ENCODE data around the gene MAN2B2.

Gene MAN2B2

DNA sequence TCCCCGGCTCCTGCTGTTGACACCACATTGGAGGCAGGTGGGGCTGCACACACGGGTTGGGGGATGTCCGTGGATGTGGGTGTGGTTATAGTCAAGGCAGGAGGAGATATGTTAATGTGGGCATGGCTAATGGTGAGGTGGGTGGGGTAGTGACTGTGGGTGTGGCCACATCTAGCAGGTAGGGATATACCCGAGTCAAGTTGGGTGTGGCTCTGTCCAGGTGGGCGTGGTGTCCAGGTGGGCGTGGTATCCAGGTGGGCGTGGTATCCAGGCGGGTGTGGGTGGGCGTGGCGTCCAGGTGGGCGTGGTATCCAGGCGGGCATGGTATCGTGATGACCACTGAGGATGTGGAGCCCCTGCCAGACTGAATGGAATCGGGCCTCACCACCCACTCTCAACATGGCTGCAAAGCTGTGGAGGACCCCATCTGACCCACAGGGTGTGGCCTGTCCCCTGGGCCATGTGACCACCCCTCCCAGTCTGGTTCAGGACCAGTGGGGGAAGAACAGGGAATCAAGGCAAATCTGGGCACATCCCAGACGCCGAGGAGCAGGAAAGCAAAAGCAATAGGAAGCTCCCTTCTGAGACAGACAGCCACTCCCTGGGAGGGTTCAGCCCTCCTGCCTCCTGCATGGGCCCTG is 21.0 kb downstream of the MAN2B2 start:
- DNase-seq (ENCODE audit: low read depth): no peak

DNA sequence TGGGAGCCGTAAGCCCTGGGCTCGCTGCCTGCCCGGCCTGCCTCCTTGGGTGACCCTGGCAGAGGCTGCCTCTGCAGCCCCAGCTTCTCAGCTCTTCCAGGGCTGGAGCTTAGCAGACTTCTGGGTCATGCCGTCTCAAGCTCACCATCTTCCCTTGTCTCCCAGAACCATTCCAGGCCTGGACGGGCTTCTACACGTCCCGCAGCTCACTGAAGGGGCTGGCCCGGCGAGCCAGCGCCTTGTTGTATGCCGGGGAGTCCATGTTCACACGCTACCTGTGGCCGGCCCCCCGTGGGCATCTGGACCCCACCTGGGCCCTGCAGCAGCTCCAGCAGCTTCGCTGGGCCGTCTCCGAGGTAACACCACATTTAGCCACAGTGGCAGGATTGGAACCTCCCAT is 22.0 kb downstream of the MAN2B2 start:
- no peak for DNase-seq (ENCODE audit: low read depth)

DNA sequence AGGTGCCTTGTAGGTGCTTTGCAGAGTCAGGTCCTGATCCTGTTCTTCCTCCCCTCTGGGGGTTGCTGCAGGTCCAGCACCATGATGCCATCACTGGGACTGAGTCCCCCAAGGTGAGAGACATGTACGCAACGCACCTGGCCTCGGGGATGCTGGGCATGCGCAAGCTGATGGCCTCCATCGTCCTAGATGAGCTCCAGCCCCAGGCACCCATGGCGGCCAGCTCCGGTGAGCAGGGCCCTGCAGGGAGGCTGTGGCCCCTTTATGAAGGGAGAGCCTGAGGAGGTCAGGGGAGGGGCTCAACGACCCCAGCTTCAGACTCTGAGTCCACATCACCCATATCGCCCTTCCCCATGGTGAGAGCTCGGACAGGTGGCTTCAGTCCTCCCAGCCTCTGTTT is 23.1 kb downstream of the MAN2B2 start:
- DNase-seq (ENCODE audit: low read depth): no peak

DNA sequence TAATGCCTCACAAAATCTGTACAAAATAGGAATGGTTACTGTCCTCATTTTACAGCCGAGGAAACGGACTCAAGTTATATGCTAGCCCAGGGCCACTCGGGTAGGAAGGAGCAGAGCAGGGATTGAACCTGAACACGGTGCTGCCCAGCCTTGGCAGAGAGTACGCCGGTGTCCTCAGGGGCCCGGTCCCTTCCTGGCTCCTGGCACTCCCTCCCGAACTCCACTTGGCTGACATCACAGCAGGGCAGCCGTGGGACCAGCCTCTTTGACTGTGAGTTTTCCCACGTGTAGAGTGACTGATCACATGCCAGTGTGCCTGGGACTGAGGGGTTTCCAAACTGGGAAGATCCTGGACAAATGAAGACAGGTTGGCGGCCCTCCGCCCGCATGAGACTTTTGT is 23.7 kb downstream of the MAN2B2 start:
- no peak for DNase-seq (ENCODE audit: low read depth)

DNA sequence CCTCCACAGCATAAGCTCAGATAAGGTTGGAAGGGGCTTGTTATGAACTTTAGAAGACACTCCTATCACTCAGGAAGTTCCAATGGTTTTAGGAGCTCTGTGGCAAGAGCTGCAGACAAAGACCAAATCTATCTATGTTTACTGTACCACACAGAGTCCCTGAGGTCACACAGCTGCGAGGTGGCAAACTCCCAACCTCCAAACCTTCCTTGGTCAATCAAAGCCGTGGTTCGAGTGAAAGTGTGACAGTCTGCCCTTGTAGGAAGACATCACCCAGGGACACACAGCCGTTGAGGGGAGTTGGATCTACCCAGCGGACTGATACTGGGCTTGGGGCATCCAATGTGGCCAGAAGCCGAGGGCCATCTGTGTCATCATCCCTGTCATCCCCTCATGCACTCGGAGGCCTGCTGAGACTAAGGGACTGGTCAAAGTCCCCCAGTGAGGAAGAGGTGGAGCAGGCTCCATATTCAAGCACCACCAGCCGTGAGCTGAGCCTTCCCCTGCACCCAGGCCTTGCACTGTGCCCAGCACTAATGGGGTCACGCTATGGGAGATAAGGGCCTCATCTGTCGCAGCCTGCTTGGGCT is 26.8 kb downstream of the MAN2B2 start:
- DNase-seq (ENCODE audit: low read depth): no peak

DNA sequence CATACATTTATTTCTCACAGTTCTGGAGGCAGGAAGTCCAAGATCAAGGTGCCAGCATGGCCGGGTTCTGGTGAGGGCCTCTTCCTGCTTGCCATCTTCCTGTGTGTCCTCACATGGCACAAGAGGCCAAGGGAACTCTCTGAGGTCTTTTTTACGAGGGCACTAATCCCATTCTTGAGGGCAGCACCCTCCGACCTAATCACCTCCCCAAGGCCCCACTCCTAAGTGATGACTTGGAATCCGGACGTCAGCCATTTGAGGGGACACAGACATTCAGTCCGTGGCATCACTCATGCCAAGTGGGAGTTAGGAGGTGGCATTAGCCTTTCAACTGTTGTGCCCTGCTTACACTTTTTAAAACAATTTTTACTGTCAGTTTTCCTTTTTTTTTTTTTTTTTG is 27.3 kb downstream of the MAN2B2 start:
- no peak for DNase-seq (ENCODE audit: low read depth)

GRCh38 chr4:6603128-6603527 is 28.1 kb downstream of the MAN2B2 start:
- DNase-seq (ENCODE audit: low read depth): no peak

- DNase-seq (ENCODE audit: low read depth): no peak
These were observed 30.1 kb downstream of the MAN2B2 start for GRCh38 chr4:6605114-6605513.

DNA sequence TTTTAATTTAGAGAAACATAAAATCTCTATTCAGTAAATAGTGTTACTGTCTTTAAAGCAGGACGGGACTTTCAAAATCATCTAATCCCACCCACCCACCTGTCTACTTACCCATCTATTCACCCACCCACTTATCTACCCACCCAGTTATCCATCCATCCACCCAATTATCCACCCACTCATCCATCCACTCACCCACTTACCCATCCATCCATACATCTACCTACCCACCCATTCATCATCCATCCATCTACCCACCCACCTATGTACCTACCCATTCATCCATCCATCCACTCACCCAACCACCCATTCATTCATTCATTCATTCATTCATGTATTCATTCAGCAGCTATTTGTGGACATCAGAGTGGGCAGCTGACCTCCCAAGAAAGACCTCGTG is 30.6 kb downstream of the MAN2B2 start:
- DNase-seq (ENCODE audit: low read depth): no peak

DNA sequence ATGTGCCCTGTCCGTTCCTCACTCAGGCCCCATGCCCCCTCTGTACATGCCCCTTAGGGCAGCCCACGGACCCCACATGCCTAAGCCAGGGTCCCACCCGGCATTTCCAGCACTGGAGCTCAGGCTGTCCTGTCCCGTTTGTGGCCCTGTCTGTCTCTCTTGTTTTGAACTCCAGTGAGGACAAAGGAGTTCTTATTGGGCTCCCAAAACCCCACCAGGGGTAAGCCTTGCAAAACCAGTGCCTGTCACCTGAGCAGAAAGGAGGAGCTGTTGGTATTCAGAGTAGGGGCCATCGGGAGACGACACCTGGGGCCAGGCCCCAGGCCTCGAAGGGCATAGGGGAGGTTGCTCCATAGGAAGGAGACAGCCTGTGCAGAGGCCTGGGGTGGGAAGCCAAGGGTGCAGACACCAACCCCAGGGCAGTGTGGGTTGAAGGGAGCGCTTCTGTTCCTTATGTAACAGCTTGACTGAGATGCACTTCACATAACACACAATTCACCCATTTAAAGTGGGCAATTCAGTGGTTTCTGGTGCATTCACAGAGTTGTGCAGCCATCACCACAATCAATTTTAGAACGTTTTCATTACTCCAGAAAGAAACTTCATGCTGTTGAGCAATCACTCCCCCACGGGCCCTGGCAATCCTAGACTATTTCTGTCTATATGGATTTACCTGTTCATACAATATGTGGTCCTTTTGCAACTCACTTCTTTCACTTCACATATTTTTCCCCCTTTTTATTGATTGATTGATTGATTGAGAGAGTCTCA is 31.7 kb downstream of the MAN2B2 start:
- no peak for DNase-seq (ENCODE audit: low read depth)

DNA sequence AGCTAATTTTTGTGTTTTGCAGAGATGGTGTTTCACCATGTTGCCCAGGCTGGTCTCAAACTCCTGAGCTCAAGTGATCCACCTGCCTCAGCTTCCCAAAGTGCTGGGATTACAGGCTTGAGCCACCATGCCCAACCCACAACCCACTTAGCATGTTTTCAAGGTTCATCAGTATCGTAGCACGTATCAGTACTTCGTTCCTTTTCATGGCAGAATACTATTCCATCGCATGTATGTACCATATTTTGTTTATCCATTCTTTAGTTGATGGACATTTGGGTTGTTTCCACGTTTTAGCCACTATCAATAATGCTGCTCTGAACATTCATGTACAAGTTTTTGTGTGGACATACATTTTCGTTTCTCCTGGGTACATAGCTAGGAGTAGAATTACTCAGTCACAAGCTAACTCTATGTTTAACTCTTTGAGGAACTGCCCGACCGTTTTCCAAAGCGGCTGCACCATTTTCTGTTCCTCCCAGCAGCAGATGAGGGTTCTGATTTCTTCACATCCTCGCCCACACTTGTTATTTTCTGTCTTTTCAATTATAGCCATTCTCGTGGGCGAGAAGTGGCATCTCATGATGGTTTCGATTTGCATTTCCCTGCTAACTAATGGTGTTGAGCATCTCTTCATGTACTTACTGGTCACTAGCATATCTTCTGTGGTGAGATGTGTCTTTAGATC is 32.5 kb downstream of the MAN2B2 start:
- DNase-seq (ENCODE audit: low read depth): no peak

DNA sequence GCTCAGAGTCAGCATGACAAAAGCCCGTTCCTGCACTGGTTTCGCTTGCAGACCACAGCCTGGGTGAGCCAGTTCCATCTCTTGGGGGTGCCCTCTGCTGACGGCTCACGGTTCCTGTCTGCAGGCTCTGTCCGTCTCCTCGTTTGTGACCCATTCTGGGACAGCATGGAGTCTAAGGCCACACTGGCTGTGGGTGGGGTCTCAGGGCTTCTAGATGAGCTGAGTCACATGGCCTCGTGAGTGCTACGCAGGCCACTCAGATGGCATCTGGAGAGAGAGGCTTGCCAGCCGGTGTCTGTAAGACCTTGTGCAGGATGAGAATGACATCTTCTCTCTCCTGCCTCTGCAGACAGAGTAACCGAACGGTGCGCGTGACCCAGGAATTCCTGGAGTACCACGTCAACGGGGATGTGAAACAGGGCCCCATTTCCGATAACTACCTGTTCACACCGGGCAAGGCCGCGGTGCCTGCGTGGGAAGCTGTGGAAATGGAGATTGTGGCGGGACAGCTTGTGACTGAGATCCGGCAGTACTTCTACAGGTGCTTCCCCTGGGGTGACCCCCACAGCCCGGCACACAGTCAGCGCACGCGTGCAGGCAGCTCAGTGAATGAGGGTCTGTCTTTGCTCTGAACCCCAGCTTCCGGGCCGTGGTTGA is 33.9 kb downstream of the MAN2B2 start:
- no peak for DNase-seq (ENCODE audit: low read depth)

DNA sequence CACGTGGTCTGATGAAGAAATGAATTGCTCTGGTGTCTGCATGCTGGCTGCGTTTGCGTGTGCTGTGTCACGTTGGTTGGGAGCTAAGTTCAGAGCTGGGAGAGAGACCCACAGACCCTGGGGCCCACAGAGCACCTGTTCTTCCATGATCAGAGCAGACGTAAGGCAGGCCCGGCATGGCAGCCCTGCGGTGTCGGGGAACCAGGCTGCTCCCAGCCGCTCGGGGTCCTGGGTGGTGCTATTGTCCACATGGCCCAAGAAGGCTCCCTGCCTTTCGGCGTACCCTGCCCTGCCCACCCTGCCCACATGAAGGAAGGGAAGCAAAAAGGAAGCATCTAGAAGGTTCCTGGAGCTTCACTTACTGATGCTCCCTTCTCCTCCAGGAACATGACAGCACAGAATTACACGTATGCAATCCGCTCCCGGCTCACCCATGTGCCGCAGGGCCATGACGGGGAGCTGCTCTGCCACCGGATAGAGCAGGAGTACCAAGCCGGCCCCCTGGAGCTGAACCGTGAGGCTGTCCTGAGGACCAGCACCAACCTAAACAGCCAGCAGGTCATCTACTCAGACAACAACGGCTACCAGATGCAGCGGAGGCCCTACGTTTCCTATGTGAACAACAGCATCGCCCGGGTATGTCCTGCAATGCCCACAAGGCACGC is 34.6 kb downstream of the MAN2B2 start:
- no peak for DNase-seq (ENCODE audit: low read depth)

- DNase-seq (ENCODE audit: low read depth): no peak
These were observed 36.0 kb downstream of the MAN2B2 start for GRCh38 chr4:6610856-6611430.

DNA sequence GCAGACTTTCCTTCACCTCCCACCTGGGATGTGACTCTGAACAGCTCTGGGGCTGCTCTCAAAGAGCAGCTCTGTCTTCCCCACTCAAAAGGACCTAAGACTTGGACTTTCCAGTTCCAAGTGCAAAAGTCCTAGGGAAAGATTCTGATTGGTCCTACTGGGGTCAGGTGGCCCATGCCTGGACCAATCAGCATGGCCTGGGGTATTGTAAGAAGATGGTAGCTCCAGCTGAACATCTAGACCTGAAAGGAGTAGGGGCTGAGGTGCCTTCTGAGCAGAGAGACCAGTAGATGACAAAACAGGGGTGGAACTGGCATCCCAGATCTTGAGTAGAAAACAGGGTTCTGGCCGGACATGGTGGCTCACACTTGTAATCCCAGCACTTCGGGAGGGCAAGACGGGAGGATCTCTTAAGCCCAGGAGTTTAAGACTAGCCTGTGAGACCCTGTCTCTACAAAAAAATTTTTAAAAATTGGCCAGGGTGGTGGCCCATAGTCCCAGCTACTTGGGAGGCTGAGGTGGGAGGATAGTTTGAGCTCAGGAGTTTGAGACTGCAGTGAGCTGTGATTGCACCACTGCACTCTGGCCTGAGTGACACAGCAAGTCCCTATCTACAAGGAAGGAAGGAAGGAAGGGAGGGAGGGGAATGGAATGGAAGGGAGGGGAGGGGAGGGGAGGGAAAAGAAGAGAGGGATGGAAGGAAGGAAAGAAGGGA is 38.1 kb downstream of the MAN2B2 start:
- no peak for DNase-seq (ENCODE audit: low read depth)

GRCh38 chr4:6613676-6614651 is 39.0 kb downstream of the MAN2B2 start:
- no peak for DNase-seq (ENCODE audit: low read depth)

DNA sequence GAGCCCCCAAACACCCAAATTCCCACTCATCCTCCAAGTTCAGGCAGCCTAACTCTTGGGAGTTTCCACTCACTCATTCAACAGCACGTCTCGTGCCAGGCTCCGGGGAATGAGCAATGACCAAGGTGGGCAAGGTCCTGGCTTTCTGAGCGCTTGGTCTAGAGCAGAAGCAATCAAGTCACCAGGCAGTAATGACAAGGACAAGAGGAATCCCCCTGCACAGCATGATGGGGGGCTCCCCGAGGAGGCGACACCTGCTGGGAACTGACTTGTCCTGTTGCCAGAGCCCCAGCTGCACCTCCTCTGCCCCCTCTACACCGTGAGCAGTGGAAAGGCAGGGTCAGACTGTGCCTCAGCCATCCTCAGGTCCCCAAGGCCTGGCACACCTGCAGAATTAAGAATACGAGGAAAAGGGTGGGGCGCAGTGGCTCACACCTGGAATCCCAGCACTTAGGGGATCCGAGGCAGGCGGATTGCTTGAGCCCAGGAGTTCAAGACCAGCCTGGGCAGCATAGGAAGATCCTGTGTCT is 39.8 kb downstream of the MAN2B2 start:
- DNase-seq (ENCODE audit: low read depth): no peak

DNA sequence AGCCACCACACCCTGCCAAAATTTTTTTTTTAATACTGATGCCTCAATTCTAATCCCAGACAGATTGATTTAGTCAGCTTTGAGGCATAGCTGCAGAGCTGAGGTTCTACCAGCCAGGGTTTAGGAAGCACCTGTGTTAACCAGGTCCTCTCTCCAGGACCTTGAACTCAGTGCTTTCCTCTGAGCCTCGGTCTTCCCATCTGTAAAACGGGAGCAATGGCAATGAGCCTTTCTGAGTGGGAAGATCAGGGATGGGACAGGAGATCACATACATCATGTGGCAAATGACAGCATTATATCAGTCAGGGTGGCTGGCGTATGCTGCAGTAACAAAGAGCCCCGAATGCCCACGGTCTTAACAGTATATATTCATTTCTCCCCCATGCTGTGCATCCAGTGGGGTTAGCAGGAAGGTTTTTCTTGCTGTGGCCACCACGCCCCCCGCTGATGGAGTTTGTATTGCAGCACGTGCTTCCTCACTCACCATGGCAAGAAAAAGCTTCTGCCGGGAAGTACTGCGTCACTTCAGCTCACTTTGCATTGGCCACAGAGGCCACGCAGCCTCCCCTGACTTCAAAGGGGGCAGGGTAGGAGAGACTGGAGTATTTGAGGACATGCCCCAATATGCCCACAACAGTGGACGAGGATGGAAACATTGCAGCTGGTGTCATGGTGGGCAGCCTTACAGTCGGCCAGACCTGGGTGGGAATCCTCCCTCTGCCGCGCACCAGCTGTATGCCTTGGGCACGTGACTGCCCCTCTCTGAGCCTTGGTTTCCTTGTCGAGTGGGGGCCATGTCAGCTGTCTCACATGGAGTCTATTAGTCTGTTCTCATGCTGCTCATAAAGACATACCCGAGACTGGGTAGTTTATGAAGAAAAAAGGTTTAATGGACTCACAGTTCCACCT is 41.4 kb downstream of the MAN2B2 start:
- DNase-seq (ENCODE audit: low read depth): no peak
